HEK293T (cell line): Measurements from ENCODE around the gene CCL21.

Experiments
- CTBP1 ChIP-seq: fragments of 450-650 bp; IDR thresholded peaks from 2 replicates; pipeline ENCODE4 v1.6.1; 2016; ENCODE audit warnings: borderline replicate concordance
- ELF4 ChIP-seq: fragments of 450-650 bp; IDR thresholded peaks from 2 replicates; pipeline ENCODE4 v1.6.1; 2017; ENCODE audit warnings: antibody characterized with exemption
- FOXM1 ChIP-seq: fragments of 450-650 bp; IDR thresholded peaks from 2 replicates; pipeline ENCODE4 v1.6.1; 2017; ENCODE audit warnings: mild to moderate bottlenecking, borderline replicate concordance
- SP1 ChIP-seq: fragments of 450-650 bp; IDR thresholded peaks from 2 replicates; pipeline ENCODE4 v1.6.1; 2017
- SUZ12 ChIP-seq: fragments of 450-650 bp; IDR thresholded peaks from 2 replicates; pipeline ENCODE4 v1.6.1; 2016; ENCODE audit warnings: mild to moderate bottlenecking
- TARDBP ChIP-seq: fragments of 450-650 bp; IDR thresholded peaks from 2 replicates; pipeline ENCODE4 v1.6.1; 2016

DNA sequence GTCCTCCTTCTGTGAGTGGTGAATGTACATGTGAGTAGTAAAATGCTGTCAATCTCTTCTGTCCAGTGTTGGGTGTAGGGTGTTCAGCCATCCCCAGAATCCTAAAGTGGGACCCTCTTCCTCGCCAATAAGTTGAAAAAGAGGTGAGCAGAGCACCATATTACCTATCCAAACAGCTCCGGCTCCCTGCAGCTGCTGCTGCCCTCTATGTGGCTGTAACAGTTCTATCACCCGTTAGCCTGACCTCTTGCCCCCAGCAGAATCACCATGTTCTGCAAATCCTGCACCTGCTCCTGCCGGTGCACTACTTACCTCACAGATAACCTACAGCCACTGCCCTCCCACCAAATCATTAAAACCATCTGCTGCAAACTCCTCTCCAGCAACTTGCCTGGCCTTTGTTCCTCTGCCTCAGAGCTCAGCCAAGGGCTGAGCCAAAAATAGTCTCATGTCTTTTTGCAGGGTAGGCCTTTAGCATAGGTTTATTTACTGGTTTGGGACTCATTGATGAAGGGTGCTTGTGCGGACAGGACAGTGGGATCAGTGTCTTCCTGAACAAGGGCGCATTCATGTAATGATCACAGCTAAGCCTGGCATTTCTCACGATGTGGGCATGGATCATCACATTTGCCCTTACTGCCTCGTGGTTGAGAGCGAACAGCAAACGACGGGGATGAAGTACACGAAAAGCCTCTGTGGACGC, 49.6 kb upstream of the CCL21 start:
- TF ChIP-seq SUZ12 (no peak), TARDBP (no peak), FOXM1 (no peak), ELF4 (no peak), CTBP1 (no peak), SP1 (no peak)
